ENCODE data around the gene LHX4.

DNA sequence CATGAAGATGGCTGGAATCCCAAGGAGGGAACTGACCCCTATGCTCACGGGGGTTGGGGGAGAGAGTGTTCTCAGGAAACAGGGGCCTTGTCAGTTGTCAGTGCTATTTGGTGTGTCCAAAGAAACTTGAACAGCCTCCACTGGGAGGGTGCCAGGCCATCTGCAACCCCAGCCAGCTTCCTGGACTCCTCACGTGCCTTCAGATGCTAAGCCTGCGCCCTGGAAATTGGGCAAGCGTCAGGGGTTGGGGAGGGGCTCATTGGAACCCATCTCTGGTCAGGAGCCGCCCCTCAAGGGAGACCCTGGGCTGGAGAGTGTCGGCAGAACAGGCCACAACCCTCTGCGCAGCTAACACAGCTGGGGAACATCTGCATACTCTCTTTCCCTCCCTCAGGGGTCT is 13.1 kb upstream of the LHX4 start:
- no peak for TF ChIP-seq EP300 (IDR thresholded peaks at IDR 0.05; ENCODE audit: low read depth)
- no peak for TF ChIP-seq POLR2A (IDR thresholded peaks at IDR 0.05)
- TF ChIP-seq CTCF (IDR thresholded peaks at IDR 0.05) = no peak
- TF ChIP-seq POLR2AphosphoS5 (IDR thresholded peaks at IDR 0.05) = no peak

All from transverse colon (tissue), 4 donors.